IMR-90 (cell line): ENCODE data around the gene IGF1R. TPM values are rescaled to one million over a fixed set of nuclear protein-coding genes. Genes with fewer than 3 reads are reported as not detected.

Experiments used
- ATAC-seq: fragments of 200-7000 bp; cut with Tn5 transposase; 2 replicates; pipeline ENCODE4 v1.9.1; 2020; ENCODE audit warnings: low read depth, mild to moderate bottlenecking, moderate library complexity
- BruUV-seq: library from RNA; stranded (reverse); fragments of 400-500 nt; replicated peaks from 2 replicates; lab custom pipeline; 2021; lab: Mats Ljungman, UMichigan
- CTCF ChIA-PET: fragments of 300-600 bp; formaldehyde crosslinking; extraction: SDS; loops from one replicate; lab custom pipeline; 2021; ENCODE audit warnings: antibody characterized with exemption; lab: Yijun Ruan, JAX
- POLR2A ChIA-PET: fragments of 300-600 bp; sonication (Branson Sonifier 250); formaldehyde crosslinking; loops from one replicate; lab custom pipeline; 2022; ENCODE audit warnings: antibody characterized with exemption; ENCODE audit not compliant: unreplicated experiment; lab: Charles Lee
- DNase-seq: peaks from one replicate; pipeline ENCODE4 v3.0.0; 2013
- H2AFZ ChIP-seq: replicated peaks from 2 replicates; pipeline ENCODE3; 2013; ENCODE audit warnings: low read length, mild to moderate bottlenecking; ENCODE audit not compliant: poor library complexity
- H2AK5ac ChIP-seq: 2 replicates; pipeline ENCODE4 v1.6.1; 2013; ENCODE audit warnings: low read depth, low read length, inconsistent platforms
- H2AK9ac ChIP-seq: replicated peaks from 2 replicates; pipeline ENCODE3; 2013; ENCODE audit warnings: mild to moderate bottlenecking, low read depth, low read length, moderate library complexity; ENCODE audit not compliant: poor library complexity
- H2BK120ac ChIP-seq: 2 replicates; pipeline ENCODE4 v1.6.1; 2013; ENCODE audit warnings: low read depth, low read length, inconsistent platforms
- H2BK15ac ChIP-seq: 3 replicates; pipeline ENCODE4 v1.6.1; 2013; ENCODE audit warnings: low read depth, low read length, inconsistent platforms
- H2BK20ac ChIP-seq: 2 replicates; pipeline ENCODE4 v1.6.1; 2013; ENCODE audit warnings: low read depth, mild to moderate bottlenecking, inconsistent platforms, low read length, moderate library complexity
- H2BK5ac ChIP-seq: 2 replicates; pipeline ENCODE4 v1.6.1; 2013; ENCODE audit warnings: mild to moderate bottlenecking, low read depth, low read length, inconsistent platforms; ENCODE audit not compliant: poor library complexity, severe bottlenecking
- H3K14ac ChIP-seq: replicated peaks from 2 replicates; pipeline ENCODE4 v1.6.1; 2013; ENCODE audit warnings: low read depth, low read length, inconsistent platforms
- H3K18ac ChIP-seq: 2 replicates; pipeline ENCODE4 v1.6.1; 2013; ENCODE audit warnings: low read depth, low read length, control low read depth
- H3K23ac ChIP-seq: 2 replicates; pipeline ENCODE4 v1.6.1; 2013; ENCODE audit warnings: low read depth, low read length, inconsistent platforms
- H3K27ac ChIP-seq: 2 replicates; pipeline ENCODE4 v1.5.1; 2013; ENCODE audit warnings: mild to moderate bottlenecking, control low read depth, low read length; ENCODE audit not compliant: insufficient read depth
- H3K27me3 ChIP-seq: 2 replicates; pipeline ENCODE4 v1.6.1; 2013; ENCODE audit warnings: low read length; ENCODE audit not compliant: control insufficient read depth, insufficient read depth
- H3K36me3 ChIP-seq: 2 replicates; pipeline ENCODE4 v1.6.1; 2013; ENCODE audit warnings: low read length, mixed read lengths; ENCODE audit not compliant: control insufficient read depth, insufficient read depth
- H3K4ac ChIP-seq: 2 replicates; pipeline ENCODE4 v1.6.1; 2013; ENCODE audit warnings: low read depth, low read length, inconsistent platforms
- H3K4me1 ChIP-seq: 2 replicates; pipeline ENCODE4 v1.6.1; 2013; ENCODE audit warnings: low read length, mixed read lengths; ENCODE audit not compliant: control insufficient read depth, insufficient read depth
- H3K4me2 ChIP-seq: 2 replicates; pipeline ENCODE4 v1.6.1; 2013; ENCODE audit warnings: low read depth, mild to moderate bottlenecking, control low read depth, low read length, moderate library complexity
- H3K4me3 ChIP-seq: 2 replicates; pipeline ENCODE4 v1.5.1; 2013; ENCODE audit warnings: low read depth, mild to moderate bottlenecking, control low read depth, low read length, moderate library complexity; ENCODE audit not compliant: insufficient read depth
- H3K56ac ChIP-seq: 2 replicates; pipeline ENCODE4 v1.6.1; 2013; ENCODE audit warnings: low read length, inconsistent platforms; ENCODE audit not compliant: insufficient read depth; ENCODE audit errors: extremely low read depth
- H3K79me1 ChIP-seq, 2 experiments: 2 replicates each; pipeline ENCODE4 v1.6.1; 2013; ENCODE audit warnings: low read length in 2 of 2, inconsistent platforms in 1 of 2, low read depth in 1 of 2
- H3K9ac ChIP-seq: 2 replicates; pipeline ENCODE4 v1.6.1; 2013; ENCODE audit warnings: low read depth, low read length, control low read depth
- H3K9me1 ChIP-seq: 2 replicates; pipeline ENCODE4 v1.6.1; 2013; ENCODE audit warnings: low read length, inconsistent platforms; ENCODE audit not compliant: insufficient read depth
- H3K9me3 ChIP-seq: 2 replicates; pipeline ENCODE4 v1.6.1; 2013; ENCODE audit warnings: low read length; ENCODE audit not compliant: control insufficient read depth, insufficient read depth
- H4K20me1 ChIP-seq: 2 replicates; pipeline ENCODE4 v1.6.1; 2013; ENCODE audit warnings: low read length, inconsistent platforms; ENCODE audit not compliant: insufficient read depth
- H4K5ac ChIP-seq: 2 replicates; pipeline ENCODE4 v1.6.1; 2013; ENCODE audit warnings: mild to moderate bottlenecking, low read depth, low read length, control low read depth
- H4K8ac ChIP-seq, 2 experiments: 2 replicates each; pipeline ENCODE4 v1.6.1; 2013; ENCODE audit warnings: low read depth in 2 of 2, low read length in 2 of 2, control low read depth in 1 of 2, inconsistent platforms in 1 of 2
- H4K91ac ChIP-seq: 2 replicates; pipeline ENCODE4 v1.6.1; 2013; ENCODE audit warnings: low read depth, low read length, inconsistent platforms; ENCODE audit not compliant: insufficient read depth
- BHLHE40 ChIP-seq: fragments of 150-350 bp; IDR thresholded peaks from 2 replicates; pipeline ENCODE4 v1.6.1; 2016; ENCODE audit warnings: mild to moderate bottlenecking, low read depth, low read length
- CHD1 ChIP-seq: IDR thresholded peaks from 2 replicates; pipeline ENCODE4 v1.6.1; 2012; ENCODE audit warnings: low read depth, low read length, improper control_type of control experiment
- CTCF ChIP-seq: conservative IDR thresholded peaks from 2 replicates; pipeline ENCODE4 v1.5.1; 2012; ENCODE audit warnings: mild to moderate bottlenecking, low read depth, low read length, improper control_type of control experiment
- ELK1 ChIP-seq: fragments of 150-350 bp; IDR thresholded peaks from 2 replicates; pipeline ENCODE4 v1.6.1; 2016; ENCODE audit warnings: low read depth, mild to moderate bottlenecking, low read length, moderate library complexity, borderline replicate concordance
- FOS ChIP-seq: fragments of 150-350 bp; IDR thresholded peaks from 2 replicates; pipeline ENCODE4 v1.6.1; 2016; ENCODE audit warnings: low read depth, low read length
- MAFK ChIP-seq: IDR thresholded peaks from 2 replicates; pipeline ENCODE4 v1.6.1; 2012; ENCODE audit warnings: low read depth, low read length, improper control_type of control experiment
- MAZ ChIP-seq: IDR thresholded peaks from 2 replicates; pipeline ENCODE4 v1.6.1; 2012; ENCODE audit warnings: low read depth, mild to moderate bottlenecking, low read length, improper control_type of control experiment, moderate library complexity, borderline replicate concordance
- MXI1 ChIP-seq: IDR thresholded peaks from 2 replicates; pipeline ENCODE4 v1.6.1; 2012; ENCODE audit warnings: low read depth, mild to moderate bottlenecking, low read length, moderate library complexity, borderline replicate concordance
- NFE2L2 ChIP-seq: fragments of 150-350 bp; IDR thresholded peaks from 2 replicates; pipeline ENCODE4 v1.6.1; 2016; ENCODE audit warnings: low read depth, mild to moderate bottlenecking, low read length
- POLR2A ChIP-seq: IDR thresholded peaks from 2 replicates; pipeline ENCODE4 v1.6.1; 2012; ENCODE audit warnings: mild to moderate bottlenecking, low read depth, low read length
- RCOR1 ChIP-seq: IDR thresholded peaks from 2 replicates; pipeline ENCODE4 v1.6.1; 2012; ENCODE audit warnings: mild to moderate bottlenecking, low read length, improper control_type of control experiment; ENCODE audit not compliant: insufficient replicate concordance
- RFX5 ChIP-seq: IDR thresholded peaks from 2 replicates; pipeline ENCODE4 v1.8.0; 2012; ENCODE audit warnings: low read depth, mild to moderate bottlenecking, low read length, moderate library complexity
- WGBS, 2 experiments: methylation state at CpG; one replicate each; pipeline versions ENCODE4 v1.1.5 to v1.1.7; 2013; ENCODE audit warnings: missing lambda C conversion rate in 2 of 2; ENCODE audit not compliant: insufficient read length in 1 of 2; ENCODE audit errors: extremely low coverage in 2 of 2; 5-methylcytosine and 5-hydroxymethylcytosine counted together
- dilution Hi-C: fragments of 300-500 bp; cut with HindIII; formaldehyde crosslinking; loops from one replicate; pipeline ENCODE4 v1.14.3; 2018; ENCODE audit warnings: low sequenced_read_pairs; ENCODE audit not compliant: unreplicated experiment
- in situ Hi-C: fragments of 300-500 bp; cut with MboI; formaldehyde crosslinking; loops from 3 replicates; pipeline ENCODE4 v1.14.3; 2019; ENCODE audit warnings: low sequenced_read_pairs, inconsistent platforms, mixed read lengths
- intact Hi-C: fragments of 100-400 bp; cut with micrococcal nuclease; formaldehyde crosslinking; loops from 2 replicates; pipeline ENCODE4 v1.10.0; 2022
- polyA plus RNA-seq, 3 experiments: library from polyadenylated mRNA; depleted of rRNA; stranded (reverse); fragments of >200 nt; gene quantifications; 2 replicates each; pipeline ENCODE4 v1.2.3, GENCODE V29; 2012; ENCODE audit warnings: low replicate concordance in 1 of 3
- total RNA-seq: library from RNA; depleted of rRNA; stranded (reverse); fragments of >200 nt; gene quantifications from 2 replicates; pipeline ENCODE4 v1.2.3, GENCODE V29; 2012
- TF ChIP-seq, protein P1 (sequence below): fragments of 150-350 bp; IDR thresholded peaks from 2 replicates; pipeline ENCODE4 v1.6.1; 2017; ENCODE audit warnings: mild to moderate bottlenecking, antibody characterized with exemption, low read length, low read depth

Gene IGF1R
- total and polyA plus RNA-seq, 2 of the 4 experiments (the other 2 are of a cell fraction), result 24.0 to 24.9 TPM

DNA sequence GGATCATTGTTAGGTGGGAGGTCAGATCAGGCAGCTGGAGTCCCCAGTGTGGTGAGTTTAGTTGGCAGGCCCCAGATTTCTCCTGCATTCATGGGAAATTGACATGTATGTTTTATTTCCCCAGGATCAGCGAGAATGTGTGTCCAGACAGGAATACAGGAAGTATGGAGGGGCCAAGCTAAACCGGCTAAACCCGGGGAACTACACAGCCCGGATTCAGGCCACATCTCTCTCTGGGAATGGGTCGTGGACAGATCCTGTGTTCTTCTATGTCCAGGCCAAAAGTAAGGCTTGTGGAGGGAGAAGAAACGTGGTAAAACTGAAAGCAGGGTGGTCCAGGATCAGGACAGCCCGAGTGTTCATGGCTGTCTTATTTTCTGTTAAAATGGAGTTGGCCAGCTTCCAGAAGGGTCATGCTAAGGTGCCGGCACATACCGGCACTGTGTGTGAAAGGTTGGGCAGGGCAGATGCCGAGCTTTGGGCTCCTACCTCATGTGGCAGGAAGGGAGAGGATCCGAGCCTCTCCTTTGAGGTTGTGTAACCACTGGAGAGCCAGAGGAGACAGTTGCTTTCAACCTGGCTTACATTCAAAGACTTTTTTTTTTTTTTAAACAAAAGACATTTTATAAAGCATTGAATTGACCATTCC, 276.2 kb downstream of the IGF1R start:
- Histone ChIP-seq H3K9ac (no peak overlapping the region), H3K14ac (no peak overlapping the region), H3K27ac (peak overlapping the region; percentile 11; the same call in 1 of the 2 replicates), H4K5ac (no peak overlapping the region), H3K4me3 (no peak overlapping the region), H3K23ac (no peak overlapping the region), H3K56ac (no peak overlapping the region), H4K91ac (no peak overlapping the region), H2AK5ac (0 out of 2 replicates have a peak overlapping the region, but pooled peaks have one; percentile 2), H2BK120ac (no peak overlapping the region), H4K20me1 (no peaks in the 10 kb centered on the region), H2AK9ac (no peak overlapping the region), H3K36me3 (peaks cover 60% of the 10 kb centered on the region), H4K8ac (no peak overlapping the region), H2BK15ac (no peak overlapping the region), H2BK20ac (no peak overlapping the region), H2BK5ac (no peak overlapping the region), H3K79me1 (peaks cover 28 to 70% of the 10 kb centered on the region in 2 experiments), H2AFZ (no peak overlapping the region), H3K9me3 (no peaks in the 10 kb centered on the region), H3K27me3 (no peaks in the 10 kb centered on the region), H3K4ac (no peak overlapping the region), H3K4me2 (no peak overlapping the region), H3K18ac (no peak overlapping the region; the same call in 1 of the 2 replicates), H3K4me1 (peaks cover 12% of the 10 kb centered on the region), H3K9me1 (peaks cover 35% of the 10 kb centered on the region)
- BruUV-seq, result no TSS peak
- CTCF ChIA-PET, result interaction anchor here (0.6 to 1.0 kb wide), 2 partner anchors 9 to 14 kb away, joined by 3 to 7 read pairs; no protein-coding TSS in a partner anchor
- no peak for ATAC-seq
- dilution Hi-C loops, result loop anchor here (25.0 kb wide), 1 partner anchor 138 kb away; no protein-coding TSS in a partner anchor
- DNase-seq, result no peak
- in situ Hi-C loops, result loop anchor here (25.0 kb wide), 1 partner anchor 137 kb away; no protein-coding TSS in a partner anchor
- TF ChIP-seq POLR2A (no peak), BHLHE40 (no peak), NFE2L2 (no peak), RCOR1 (no peak), MAZ (no peak), MXI1 (no peak), RFX5 (no peak), CHD1 (no peak), ELK1 (no peak), MAFK (no peak), FOS (no peak), CTCF (no peak)
- TF ChIP-seq, protein P1, sequence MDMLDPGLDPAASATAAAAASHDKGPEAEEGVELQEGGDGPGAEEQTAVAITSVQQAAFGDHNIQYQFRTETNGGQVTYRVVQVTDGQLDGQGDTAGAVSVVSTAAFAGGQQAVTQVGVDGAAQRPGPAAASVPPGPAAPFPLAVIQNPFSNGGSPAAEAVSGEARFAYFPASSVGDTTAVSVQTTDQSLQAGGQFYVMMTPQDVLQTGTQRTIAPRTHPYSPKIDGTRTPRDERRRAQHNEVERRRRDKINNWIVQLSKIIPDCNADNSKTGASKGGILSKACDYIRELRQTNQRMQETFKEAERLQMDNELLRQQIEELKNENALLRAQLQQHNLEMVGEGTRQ, result no peak
- POLR2A ChIA-PET, result interaction anchor here (0.7 kb wide), 1 partner anchor 26 kb away, joined by 6 read pairs; no protein-coding TSS in a partner anchor
- intact Hi-C loops, result no loop called here
- WGBS, 2 experiments, result 68% methylated on average over 6 of the region's 11 CpGs; no CpG with 5 or more reads in 1 of the 2 experiments
